MM.1S (cell line): Measurements from ENCODE around the gene FLNC.

Source experiments
- DNase-seq: peaks from one replicate; pipeline ENCODE4 v3.0.0-alpha.2; 2015
- H2AFZ ChIP-seq: fragments of 300-600 bp; sonication (generic); 2 replicates; pipeline ENCODE4 v1.6.0; 2016; ENCODE audit warnings: antibody characterized with exemption, low read length
- H3F3A ChIP-seq: fragments of 300-600 bp; sonication (generic); 2 replicates; pipeline ENCODE4 v1.6.1; 2016; ENCODE audit warnings: mild to moderate bottlenecking, antibody characterized with exemption, low read length, moderate library complexity, mixed read lengths; ENCODE audit not compliant: insufficient read depth
- H3K27ac ChIP-seq: fragments of 300-600 bp; sonication (generic); 2 replicates; pipeline ENCODE4 v1.5.1; 2016; ENCODE audit warnings: mild to moderate bottlenecking, low read length
- H3K27me3 ChIP-seq: fragments of 300-600 bp; sonication (generic); replicated peaks from 2 replicates; pipeline ENCODE4 v1.6.0; 2016; ENCODE audit warnings: low read length; ENCODE audit not compliant: insufficient read depth
- H3K36me3 ChIP-seq: fragments of 300-600 bp; sonication (generic); replicated peaks from 2 replicates; pipeline ENCODE4 v1.6.1; 2016; ENCODE audit warnings: mild to moderate bottlenecking, low read length, mixed read lengths; ENCODE audit not compliant: insufficient read depth
- H3K4me1 ChIP-seq: fragments of 300-600 bp; sonication (generic); 2 replicates; pipeline ENCODE4 v1.6.1; 2016; ENCODE audit warnings: low read length, mixed read lengths
- H3K4me2 ChIP-seq: fragments of 300-600 bp; sonication (generic); 2 replicates; pipeline ENCODE4 v1.6.0; 2016; ENCODE audit warnings: low read depth, low read length
- H3K4me3 ChIP-seq: fragments of 300-600 bp; sonication (generic); 2 replicates; pipeline ENCODE4 v1.5.1; 2016; ENCODE audit warnings: low read length, mixed read lengths
- H3K79me2 ChIP-seq: fragments of 300-600 bp; sonication (generic); 2 replicates; pipeline ENCODE4 v1.6.1; 2016; ENCODE audit warnings: mixed run types, low read length, mixed read lengths
- H3K9ac ChIP-seq: fragments of 300-600 bp; sonication (generic); 2 replicates; pipeline ENCODE4 v1.6.1; 2016; ENCODE audit warnings: low read length, mixed read lengths
- H3K9me2 ChIP-seq: fragments of 300-600 bp; sonication (generic); replicated peaks from 2 replicates; pipeline ENCODE4 v1.6.1; 2016; ENCODE audit warnings: mild to moderate bottlenecking, low read length, mixed read lengths; ENCODE audit not compliant: insufficient read depth
- H3K9me3 ChIP-seq: fragments of 300-600 bp; sonication (generic); replicated peaks from 2 replicates; pipeline ENCODE4 v1.6.1; 2016; ENCODE audit warnings: mild to moderate bottlenecking, low read length, mixed read lengths; ENCODE audit not compliant: insufficient read depth
- H4K20me1 ChIP-seq: fragments of 300-600 bp; sonication (generic); 2 replicates; pipeline ENCODE4 v1.6.1; 2016; ENCODE audit warnings: mild to moderate bottlenecking, low read length, moderate library complexity, mixed read lengths; ENCODE audit not compliant: insufficient read depth
- CTCF ChIP-seq: fragments of 300-600 bp; sonication (generic); IDR thresholded peaks from 2 replicates; pipeline ENCODE4 v1.5.1; 2016; ENCODE audit warnings: antibody characterized with exemption, low read length, mixed read lengths
- EZH2 ChIP-seq: fragments of 300-600 bp; sonication (generic); optimal IDR thresholded peaks from 2 replicates; pipeline ENCODE3; 2017; ENCODE audit warnings: low read depth, mild to moderate bottlenecking, antibody characterized with exemption, low read length, mixed read lengths
- EZH2phosphoT487 ChIP-seq: fragments of 300-600 bp; sonication (generic); IDR thresholded peaks from 2 replicates; pipeline ENCODE4 v1.6.1; 2018; ENCODE audit warnings: antibody characterized with exemption, low read length

Gene FLNC

GRCh38 chr7:128793181-128793547, 37.0 kb upstream of the FLNC start:
- H3K9ac ChIP-seq = no peak overlapping the region
- H3K9me2 ChIP-seq = no peaks in the 10 kb centered on the region
- H4K20me1 ChIP-seq = no peaks in the 10 kb centered on the region
- no peaks in the 10 kb centered on the region for H3K79me2 ChIP-seq
- H3K27me3 ChIP-seq = peaks cover 22% of the 10 kb centered on the region
- DNase-seq = no peak
- no peaks in the 10 kb centered on the region for H3K9me3 ChIP-seq
- TF ChIP-seq EZH2 (no peak), CTCF (no peak), EZH2phosphoT487 (no peak)
- no peaks in the 10 kb centered on the region for H3F3A ChIP-seq
- no peak overlapping the region for H3K4me3 ChIP-seq
- no peak overlapping the region for H3K27ac ChIP-seq
- no peaks in the 10 kb centered on the region for H3K4me1 ChIP-seq
- no peaks in the 10 kb centered on the region for H3K36me3 ChIP-seq
- H3K4me2 ChIP-seq = no peak overlapping the region
- no peak overlapping the region for H2AFZ ChIP-seq

GRCh38 chr7:128794020-128794419, 36.2 kb upstream of the FLNC start:
- DNase-seq = peak; percentile 68
- no peaks in the 10 kb centered on the region for H3K9me2 ChIP-seq
- no peak overlapping the region for H3K9ac ChIP-seq
- no peaks in the 10 kb centered on the region for H3F3A ChIP-seq
- H3K4me2 ChIP-seq = no peak overlapping the region
- no peaks in the 10 kb centered on the region for H3K36me3 ChIP-seq
- H3K79me2 ChIP-seq = no peaks in the 10 kb centered on the region
- peaks cover 17% of the 10 kb centered on the region for H3K27me3 ChIP-seq
- no peak for TF ChIP-seq EZH2phosphoT487
- TF ChIP-seq CTCF = peak; percentile 74
- TF ChIP-seq EZH2 = no peak
- H3K27ac ChIP-seq = no peak overlapping the region
- H3K4me3 ChIP-seq = no peak overlapping the region
- no peaks in the 10 kb centered on the region for H4K20me1 ChIP-seq
- no peaks in the 10 kb centered on the region for H3K4me1 ChIP-seq
- no peak overlapping the region for H2AFZ ChIP-seq
- H3K9me3 ChIP-seq = no peaks in the 10 kb centered on the region

- Histone ChIP-seq H3K9ac (no peak overlapping the region), H2AFZ (no peak overlapping the region), H3K4me2 (no peak overlapping the region), H3K79me2 (no peaks in the 10 kb centered on the region), H3K9me2 (no peaks in the 10 kb centered on the region), H3K27me3 (peaks cover 13% of the 10 kb centered on the region), H4K20me1 (no peaks in the 10 kb centered on the region), H3K36me3 (no peaks in the 10 kb centered on the region), H3K27ac (no peak overlapping the region), H3F3A (no peaks in the 10 kb centered on the region), H3K4me1 (no peaks in the 10 kb centered on the region), H3K4me3 (no peak overlapping the region), H3K9me3 (no peaks in the 10 kb centered on the region)
- TF ChIP-seq EZH2phosphoT487 (no peak), CTCF (no peak), EZH2 (no peak)
- DNase-seq = no peak
These were observed 35.8 kb upstream of the FLNC start for GRCh38 chr7:128794436-128794835.
